HG02885 (cell line): ENCODE results near the gene CCDC141.
A peak's percentile ranks its signal among the peaks of the same experiment; 100 is the strongest.
"Not testable (repeated sequence)": the region's sequence is repeated elsewhere in the genome, so short reads cannot be mapped to it uniquely, and the experiment has no call there.

Source experiments
- ATAC-seq: cut with Tn5 transposase; IDR thresholded peaks from one replicate; pipeline ENCODE4 v1.9.1; 2021; ENCODE audit warnings: mild to moderate bottlenecking; ENCODE audit not compliant: unreplicated experiment, poor library complexity

CCDC141 gene

DNA sequence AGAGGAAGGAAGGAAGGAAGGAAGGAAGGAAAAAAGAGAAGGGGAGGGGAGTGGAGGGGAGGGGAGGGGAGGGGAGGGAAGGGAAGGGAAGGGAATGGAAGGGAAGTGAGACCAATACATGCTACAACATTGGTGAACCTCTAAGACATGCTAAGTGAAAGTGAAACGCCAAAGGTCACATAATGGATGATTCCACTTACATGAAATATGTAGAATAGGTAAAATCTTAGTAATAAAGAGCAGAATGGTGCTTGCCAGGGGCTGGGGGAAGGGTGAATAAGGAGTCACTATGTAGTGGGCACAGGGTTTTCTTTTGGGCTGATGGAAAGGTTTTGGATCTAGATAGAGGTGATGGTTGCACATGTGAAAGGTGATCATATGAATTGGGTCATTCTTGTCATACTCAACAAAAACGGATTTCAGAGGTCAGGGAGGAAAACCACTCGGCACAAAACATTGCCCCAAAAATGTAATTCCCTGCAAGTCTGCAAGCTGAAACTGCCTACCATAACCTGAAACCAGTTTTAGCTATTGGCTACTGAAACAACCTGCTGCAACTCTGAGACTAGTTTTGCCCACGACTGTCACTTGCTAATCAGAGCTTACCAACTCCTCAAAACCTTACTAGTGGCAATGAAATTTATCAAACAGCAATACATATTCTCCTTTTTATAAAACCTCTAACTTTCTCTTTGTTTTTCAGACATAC lies 59.2 kb downstream of the CCDC141 start:
- peak; percentile 85 for ATAC-seq

DNA sequence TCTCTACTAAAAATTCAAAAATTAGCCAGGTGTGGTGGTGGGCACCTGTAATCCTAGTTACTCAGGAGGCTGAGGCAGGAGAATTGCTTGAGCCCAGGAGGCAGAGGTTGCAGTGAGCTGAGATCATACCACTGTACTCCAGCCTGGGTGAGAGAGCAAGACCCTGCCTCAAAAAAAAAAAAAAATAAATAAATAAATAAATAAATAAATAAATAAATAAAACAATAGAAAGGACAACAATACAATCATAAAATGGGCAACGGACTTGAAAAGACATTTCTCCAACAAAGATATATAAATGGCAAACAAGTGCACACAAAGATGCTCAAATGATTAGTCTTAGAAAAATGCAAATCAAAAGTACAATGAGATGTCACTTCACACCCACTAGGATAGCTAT lies 60.5 kb downstream of the CCDC141 start:
- not testable (repeated sequence) for ATAC-seq

DNA sequence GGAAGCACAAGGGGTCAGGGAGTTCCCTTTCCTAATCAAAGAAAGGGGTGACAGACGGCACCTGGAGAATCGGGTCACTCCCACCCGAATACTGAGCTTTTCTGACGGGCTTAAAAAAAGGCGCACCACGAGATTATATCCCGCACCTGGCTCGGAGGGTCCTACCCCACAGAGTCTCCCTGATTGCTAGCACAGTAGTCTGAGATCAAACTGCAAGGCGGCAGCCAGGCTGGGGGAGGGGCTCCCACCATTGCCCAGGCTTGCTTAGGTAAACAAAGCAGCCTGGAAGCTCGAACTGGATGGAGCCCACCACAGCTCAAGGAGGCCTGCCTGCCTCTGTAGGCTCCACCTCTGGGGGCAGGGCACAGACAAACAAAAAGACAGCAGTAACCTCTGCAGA lies 67.3 kb downstream of the CCDC141 start:
- not testable (repeated sequence) for ATAC-seq

DNA sequence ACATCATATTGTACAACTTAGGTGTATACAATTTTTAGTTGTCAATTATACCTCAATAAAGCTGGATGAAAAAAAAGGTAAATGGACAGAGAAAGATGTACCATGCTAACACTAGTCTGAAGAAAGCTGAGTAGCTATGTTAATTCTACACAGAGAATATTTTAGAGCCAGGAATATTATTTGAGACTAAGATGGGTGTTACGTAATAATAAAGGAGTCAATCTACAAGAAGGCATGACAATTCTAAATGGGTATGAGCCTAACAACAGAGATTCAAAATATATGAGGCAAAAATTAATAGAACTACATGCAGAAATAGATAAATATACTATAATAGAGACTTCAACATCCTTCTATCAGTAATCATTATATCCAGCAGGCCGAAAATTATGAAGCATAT lies 69.1 kb downstream of the CCDC141 start:
- no peak for ATAC-seq

DNA sequence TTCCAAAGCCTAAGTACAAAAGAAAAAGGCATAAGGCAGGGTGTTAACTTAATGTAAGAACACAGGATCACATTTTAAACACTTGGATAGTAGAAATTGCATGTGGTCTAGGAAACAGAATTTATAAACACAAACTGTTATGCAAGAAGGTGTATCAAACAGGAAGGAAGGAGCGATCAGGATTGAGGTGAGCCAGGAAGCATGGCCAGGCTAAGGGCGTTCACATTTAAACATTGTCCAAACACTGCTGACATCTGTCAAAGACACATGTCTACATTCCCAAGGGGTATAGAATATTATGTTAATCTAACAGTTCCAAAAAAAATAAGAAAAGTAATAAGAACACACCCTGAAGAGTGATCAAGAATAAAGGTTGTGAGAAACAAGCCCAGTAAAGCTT lies 71.3 kb downstream of the CCDC141 start:
- no peak for ATAC-seq

DNA sequence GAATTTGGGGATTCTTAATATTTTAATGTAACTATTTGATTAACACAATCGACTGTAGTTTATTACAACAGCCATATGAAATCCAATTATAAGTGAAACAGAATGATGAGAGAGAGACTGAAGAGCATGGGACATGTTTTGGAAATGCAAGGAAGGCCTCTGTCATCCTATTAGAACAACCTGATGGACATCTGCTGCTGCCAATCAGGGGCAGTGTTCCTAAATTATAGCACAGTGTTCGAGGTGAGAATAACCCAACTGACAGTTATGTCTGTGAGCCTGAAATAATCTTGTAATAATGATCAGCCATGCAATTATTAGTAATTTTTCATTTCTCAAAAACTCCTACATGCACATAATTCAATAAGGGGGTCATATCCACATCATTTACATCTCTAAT lies 73.6 kb downstream of the CCDC141 start:
- no peak for ATAC-seq

DNA sequence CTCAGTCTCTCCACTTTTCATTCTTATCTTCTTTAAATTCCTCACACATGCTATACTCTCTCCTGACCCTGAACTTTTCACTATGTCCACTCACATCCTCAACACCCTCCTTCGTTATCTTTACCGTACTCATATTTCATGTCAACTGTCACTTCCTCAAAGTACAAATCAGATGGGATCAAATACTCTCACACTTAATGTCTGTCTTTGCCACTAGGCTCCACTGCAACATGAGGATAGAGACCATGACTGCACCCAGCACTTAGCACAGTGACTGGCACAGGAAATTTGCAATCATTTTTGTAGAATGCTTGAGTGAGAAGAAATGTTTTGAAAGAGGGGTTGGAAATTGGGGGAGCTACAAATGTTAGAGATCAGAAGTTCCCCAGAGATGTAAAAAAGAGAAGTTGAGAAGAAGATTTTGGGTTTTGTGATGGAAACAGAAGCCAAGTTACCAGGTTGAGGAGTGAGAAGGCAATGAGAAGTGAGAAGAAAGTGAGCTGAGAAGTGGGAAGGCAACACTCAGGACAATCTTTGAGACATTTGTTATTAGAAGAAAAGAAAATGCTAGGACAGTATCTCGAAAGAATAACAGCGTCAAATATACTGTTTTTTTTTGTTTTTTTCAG lies 87.0 kb downstream of the CCDC141 start:
- no peak for ATAC-seq

DNA sequence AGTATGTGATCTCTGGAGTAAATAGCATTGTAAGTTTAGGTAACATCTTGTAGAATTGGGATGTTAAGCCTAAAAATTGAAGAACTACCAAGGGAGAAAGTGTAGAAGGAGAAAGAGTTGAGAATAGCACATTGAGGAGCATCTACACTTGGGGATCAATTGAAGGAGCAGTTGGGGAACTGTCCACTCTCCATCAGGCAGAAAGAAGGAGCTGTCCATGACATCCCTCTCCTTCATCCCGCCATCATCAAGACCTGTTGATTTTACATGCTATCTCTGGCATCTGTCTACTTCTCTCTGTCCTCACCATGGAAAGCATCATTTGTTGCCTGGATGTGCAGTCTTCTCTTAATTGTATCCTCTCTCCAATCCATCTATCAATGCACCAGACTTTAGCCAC lies 87.8 kb downstream of the CCDC141 start:
- ATAC-seq = no peak

DNA sequence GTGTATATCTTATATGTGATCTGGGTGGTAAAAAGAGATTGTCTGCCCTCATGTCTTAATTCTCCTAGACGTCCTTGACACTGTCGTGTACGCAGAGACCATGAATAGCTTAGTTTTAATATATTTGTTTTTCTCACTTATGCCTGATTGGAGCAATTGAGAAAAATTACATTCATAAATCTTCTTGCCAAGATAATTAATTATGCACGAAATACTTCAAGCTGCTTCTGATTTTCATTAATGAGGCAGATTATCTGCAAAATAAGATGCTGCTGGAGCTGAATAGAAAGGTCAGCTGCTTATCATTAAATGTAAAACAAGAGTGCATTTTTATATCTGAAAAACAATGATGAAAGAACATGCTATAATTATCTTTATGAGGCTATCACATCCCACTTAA lies 95.9 kb downstream of the CCDC141 start:
- no peak for ATAC-seq

DNA sequence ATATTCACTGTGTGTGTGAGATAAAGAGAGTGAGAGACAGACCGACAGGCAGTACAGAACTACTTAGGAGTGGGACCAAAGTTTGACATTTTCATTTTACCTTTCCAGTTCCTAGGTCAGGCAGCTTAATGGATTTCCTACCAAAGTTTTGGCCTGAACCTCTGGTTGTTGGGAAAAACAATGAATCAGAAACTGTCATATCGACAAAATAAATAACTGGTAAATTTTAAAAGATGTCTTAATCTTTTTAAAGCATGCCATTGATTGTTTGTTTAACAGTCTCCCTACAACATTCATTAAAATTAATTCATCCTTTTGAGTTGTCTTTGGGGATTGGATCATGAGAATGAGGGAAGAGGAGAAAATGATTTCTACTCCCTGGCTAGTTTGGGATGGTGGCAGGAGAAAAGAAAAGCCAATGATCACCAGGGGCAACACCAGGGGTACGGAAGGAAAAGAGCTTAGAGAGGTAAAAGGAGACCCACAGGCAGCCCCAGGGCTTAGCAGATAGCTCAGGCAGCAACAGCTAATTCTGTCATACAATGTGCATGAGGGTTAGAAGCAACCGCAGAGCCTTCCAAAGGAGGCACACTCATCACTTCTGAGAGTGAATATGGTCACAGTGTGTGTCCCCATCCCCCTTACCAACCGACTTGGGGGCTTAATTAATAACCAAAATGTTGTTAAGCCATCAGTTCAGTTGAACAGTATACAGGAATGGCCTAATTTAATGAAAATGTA lies 98.5 kb downstream of the CCDC141 start:
- no peak for ATAC-seq

DNA sequence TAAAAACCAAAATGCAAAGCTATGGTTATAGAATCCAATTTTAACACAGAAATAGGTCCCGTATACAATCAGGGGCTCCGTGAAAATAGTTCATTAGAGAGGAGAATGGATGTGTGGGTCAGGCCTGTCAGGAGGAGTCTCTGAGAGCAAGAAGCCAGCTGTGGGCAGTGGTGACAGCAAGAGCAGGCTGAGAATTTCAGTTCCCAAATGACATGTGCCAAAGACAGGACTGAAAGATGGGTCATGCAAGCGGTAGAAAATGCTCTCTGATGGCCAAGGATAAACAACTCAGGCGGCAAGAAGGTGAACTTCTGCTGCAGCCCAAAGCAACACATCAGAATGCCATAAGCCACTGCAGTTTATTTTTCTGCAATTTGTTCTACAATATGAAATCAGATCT lies 100.4 kb downstream of the CCDC141 start:
- ATAC-seq = no peak

DNA sequence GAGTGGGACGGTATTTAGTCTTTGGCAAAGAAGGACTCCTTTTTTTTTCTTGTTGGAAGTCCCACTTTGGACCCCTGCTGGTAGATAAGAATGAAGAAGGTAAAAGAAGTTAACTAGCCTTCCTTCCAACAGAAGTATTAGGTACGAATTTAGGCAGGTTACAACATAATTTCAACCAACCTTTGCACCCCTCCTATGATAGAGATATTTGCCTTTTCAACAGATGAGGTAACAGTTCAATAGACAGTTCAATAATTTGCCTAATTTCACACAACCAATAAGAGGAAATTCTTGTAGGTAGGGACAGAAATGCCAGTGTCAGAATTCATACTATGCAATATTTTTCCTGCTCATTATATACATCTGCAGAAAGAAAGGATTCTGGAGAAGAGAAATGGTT lies 100.8 kb downstream of the CCDC141 start:
- no peak for ATAC-seq

DNA sequence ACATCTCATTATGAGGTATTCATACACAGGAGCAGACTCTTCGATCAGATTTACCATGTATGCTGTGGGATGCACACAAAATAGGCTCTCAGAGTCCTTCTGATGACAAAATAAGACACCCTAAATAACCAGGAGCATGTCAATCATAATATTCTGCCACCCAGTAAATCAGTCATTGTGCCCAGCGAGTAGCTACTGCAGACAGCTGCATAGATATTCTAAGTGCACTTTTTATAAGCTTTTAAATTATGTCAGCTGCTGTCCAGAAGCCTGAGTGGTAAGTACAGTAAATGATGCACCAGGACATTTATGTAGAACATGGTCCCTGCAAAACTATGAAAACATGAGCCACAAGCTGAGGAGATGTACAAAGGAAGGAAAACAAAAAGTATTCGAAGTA lies 102.9 kb downstream of the CCDC141 start:
- no peak for ATAC-seq

DNA sequence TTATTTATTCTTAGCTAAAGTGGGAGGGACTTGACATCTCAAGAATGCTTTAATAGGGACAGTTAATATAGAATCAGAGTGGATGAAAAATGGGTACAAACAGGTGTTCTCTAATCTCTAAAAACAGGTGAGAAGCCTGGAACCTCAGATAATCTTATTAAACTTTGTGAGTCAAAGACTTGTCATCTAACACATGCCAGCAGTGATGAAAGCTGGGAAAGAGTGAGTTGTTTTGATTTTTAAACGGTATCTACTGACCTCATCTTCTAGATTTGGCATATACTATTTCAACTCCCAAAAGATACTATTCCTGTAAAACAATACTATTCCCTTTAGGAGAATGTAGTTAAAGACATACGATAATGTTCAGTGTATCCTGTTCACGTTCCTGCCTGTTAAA lies 103.4 kb downstream of the CCDC141 start:
- ATAC-seq = no peak

DNA sequence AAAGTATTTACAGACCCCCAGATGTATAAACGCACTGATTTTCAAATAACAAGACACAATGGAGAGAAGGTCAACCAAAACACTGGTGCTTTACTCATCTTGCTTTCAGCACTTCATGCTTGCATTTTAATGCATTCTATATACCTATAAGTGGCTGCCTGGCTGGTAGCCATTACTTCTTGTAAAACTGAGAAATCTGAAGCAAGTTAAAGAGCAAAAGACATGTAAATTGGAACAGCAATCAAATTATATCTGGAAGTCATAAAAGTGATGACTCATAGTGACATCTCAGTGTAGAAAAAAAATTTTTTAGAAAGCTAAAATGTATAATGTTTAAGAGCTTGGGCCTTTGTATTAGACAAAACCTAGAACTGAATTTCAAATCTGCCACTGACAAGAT lies 106.2 kb downstream of the CCDC141 start:
- no peak for ATAC-seq

DNA sequence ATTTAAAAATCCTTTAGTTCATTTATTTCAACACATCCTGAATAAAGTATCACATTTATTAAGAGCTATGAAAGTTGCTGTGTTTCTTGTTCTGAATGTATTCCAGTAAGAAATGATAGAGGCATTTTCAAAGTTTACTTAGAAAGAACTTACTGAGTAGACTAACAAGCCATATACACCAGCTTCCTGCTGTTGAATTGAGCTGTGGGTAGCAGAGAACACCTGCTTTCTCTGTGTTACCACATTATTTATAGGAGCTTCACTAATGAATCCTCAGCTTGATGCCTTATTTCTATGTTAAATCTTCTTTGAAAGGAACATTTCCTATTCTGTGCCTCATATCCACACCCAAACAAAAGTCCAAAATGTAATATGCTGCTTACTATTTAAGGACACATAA lies 115.4 kb downstream of the CCDC141 start:
- no peak for ATAC-seq

DNA sequence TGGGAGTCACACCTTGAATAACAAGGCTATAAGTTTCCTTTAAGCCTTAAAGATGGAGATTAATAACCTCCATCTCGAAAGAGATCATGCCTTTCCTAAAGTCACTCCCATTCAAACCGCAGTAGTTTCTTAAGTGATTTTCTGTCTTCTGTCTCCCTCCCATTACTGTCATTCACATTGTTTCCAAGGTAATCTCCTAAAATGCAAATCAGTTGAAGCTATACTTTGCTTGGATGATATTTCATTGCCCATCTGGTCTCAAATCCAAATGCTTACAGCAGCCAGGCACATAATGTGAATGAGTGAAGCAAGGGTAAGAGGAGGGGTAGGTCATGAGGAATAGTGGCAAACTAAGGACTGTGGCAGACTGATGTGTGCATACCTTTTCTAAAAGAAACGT lies 116.4 kb downstream of the CCDC141 start:
- ATAC-seq = no peak

DNA sequence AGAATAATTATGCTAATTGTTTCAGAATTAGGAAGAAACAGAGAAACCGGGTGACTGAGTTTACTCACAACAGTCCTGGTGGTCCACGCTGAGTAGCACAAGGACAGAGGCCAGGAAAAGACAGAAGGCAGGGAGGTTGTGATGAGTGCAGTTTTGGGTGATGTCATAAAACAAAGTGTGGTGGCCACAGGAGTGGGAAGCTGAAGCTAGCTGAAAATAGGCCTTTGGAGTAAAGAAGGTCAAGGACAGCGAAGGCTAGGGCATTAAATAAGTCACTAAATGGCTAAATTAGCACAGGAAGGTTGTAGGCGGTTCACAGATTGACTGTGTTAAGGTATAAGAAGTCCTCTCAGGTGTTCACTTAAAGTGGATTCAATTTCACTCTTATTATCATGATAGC lies 121.9 kb downstream of the CCDC141 start:
- peak; percentile 90 for ATAC-seq

DNA sequence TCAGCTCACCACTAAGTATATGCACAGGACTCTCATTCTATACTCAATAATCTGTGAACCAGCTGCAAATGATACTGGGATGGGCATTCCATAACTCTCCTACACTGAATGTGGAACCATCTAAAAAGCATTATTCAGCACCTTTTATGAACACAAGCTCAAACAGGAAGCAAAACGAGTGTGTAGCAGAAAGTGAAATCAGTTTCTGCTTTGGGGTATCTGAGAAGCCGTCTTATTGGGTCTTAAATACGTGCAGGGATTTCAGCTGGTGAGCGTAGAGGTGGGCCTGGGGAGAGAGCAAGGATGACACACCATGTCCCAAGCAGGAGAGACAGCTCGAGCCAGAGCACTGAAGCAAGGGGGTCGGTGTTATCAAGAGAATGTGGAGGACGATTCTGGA lies 122.8 kb downstream of the CCDC141 start:
- ATAC-seq = peak; percentile 57

DNA sequence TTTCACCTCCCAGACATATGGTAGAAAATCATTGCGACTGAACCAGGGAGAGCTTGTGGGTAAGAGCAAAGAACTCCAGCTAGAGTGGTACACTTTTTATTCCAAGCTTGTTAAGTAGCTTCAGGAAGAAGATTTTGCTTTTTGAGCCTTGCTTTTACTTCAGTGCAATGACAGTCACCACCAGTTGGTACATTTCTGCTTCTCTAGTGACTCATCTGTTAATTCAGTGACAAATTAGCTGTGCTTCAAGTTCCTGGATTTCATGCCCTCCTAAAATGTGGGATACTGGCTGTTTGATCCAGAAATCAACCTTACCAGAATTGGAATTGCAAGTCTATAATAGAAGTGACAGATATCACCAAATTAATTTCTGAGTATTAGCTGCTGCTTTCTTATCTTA lies 125.1 kb downstream of the CCDC141 start:
- ATAC-seq = no peak

DNA sequence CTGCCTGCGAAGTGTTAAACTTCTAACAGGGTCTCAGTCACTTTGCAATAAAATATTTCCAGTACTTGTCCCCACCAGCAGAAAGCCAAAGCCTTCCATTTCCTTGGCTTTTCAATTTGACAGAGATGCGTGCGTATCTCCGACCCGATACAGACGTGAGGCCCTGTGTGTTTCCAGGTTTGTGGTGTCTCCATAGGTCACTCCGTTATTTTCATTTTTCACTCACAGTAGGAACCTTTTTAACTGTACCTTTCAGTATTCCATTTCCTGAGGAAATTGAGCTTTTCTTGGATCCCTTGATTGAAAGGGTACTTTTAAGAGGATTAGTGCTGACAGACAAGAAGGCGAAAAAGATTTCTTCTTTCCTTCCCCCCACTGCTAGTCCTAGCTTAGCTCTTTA lies 126.4 kb downstream of the CCDC141 start:
- no peak for ATAC-seq
